ENCODE data around the gene GPR135.

GPR135 gene

DNA sequence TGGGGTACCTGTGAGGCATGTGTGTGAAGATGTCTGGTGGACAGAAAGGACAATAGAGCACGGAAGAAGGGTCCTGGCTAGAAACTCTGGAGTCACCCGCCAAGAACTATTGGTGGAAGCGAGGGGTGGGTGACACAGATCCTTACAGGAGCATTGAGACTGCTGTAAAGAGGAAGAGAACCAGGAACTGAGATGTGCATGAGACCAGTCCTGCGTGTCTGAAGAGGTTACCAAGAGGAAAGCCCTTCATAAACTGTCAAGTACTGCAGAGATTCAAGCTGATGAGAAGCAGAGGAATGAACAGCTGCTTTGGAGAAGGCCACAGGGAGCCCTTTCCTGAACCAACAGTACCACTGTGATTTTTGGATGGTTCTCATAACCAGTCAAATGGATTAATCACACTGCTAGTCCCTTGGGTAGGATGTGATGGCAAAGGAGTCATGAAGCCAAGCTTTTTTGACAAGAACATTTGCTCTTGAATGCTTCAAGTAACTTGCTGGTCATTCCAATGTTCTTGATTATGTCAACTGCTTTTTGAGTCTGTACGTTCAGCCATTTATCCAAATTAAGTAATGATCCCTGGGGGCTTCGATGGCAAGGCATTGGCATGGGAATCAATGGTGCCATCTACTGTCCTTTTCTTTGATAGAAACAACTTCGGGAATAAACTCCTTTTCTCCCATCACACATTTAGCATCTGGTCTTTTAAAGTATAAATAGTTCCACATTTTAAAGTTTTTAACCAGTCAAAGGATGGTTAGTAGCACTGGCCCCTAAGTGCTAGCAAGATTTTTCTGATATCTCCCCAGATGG lies 42.9 kb downstream of the GPR135 start:
- no peak for DNase-seq (ENCODE audit: low spot score)

DNA sequence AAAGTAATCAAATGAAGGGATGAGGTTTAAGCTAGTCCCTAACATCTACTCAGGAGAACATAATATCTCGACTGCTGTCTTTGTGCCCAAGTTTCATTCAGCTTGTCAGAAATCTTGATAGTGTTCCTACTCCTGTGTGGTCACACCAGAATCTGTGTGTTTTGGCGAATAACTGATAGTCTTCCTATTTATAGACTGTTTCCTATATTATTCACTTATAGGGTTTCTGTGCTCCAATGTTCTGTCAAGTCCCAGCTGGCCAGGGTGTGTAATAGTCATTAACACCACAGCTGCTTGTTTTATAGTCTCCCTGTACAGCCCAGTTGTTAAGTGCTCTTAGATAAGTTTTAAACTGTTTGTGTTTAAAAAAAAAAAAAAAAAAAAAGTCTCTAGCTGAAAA lies 45.9 kb downstream of the GPR135 start:
- DNase-seq (ENCODE audit: low spot score), result no peak

DNA sequence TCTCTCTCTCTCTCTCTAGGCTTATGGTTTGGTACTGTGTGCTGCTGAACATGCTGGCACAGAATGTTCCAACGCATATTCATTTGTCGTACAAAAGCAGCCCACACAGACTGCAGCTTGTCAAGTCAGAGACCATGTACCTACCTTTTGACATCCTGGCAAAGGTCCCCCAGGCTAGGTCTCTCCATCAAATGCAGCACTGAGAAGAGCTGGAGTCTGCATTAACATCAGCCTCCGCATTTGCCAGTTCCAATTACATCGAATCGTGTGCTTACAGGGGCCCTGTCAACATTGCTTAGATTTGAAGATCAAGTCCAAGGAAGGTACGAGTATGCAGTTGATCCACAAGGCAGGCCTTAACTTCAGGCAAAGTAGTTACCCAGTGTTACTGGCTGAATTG lies 47.9 kb downstream of the GPR135 start:
- no peak for DNase-seq (ENCODE audit: low spot score)

DNA sequence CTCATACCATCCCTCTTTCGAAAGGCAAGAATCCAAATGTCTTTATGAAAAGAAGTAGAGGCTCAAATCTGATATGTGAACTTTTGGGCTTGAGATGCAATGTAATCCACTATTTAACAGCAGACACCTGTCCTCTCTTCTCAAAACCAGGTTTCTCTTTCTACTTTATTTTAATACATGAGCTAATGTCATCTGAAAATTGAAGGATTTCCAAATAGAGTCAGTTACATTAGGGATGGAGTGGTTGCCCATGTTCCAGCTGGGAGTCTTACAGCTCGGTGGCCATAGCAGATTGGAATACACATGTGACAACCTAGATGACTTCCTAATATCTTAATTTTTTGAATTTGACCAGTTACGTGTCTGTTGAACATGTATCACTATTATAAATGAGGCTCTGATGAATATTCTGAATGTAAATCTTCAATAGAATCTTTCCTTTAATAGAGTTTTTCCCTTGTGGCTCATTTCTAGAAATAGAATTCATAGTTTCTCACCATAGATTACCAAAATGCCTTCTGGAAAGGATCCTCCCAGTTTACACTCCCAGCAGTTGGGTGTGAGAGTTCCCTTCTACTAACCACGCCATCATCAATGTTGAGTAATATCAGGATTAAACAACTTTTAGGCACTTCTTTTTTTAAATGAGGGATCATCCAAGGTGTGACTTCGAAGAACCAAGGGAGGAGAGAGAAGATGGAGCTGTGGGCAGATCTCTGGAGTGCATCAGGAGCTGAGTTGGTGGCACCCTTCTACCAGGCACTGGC lies 49.2 kb downstream of the GPR135 start:
- DNase-seq (ENCODE audit: low spot score), result no peak
